A549 (cell line): ENCODE measurements around the gene C4orf36.

Experiments used
- CHD4 ChIP-seq: fragments of 200-600 bp; sonication (generic); IDR thresholded peaks from 2 replicates; pipeline ENCODE4 v1.6.1; 2016; ENCODE audit warnings: antibody characterized with exemption, mild to moderate bottlenecking, borderline replicate concordance
- CTCF ChIP-seq: fragments of >200 bp; sonication (Bioruptor Twin); formaldehyde crosslinking; IDR thresholded peaks from 3 replicates; pipeline ENCODE4 v1.5.1; 2016

GRCh38 chr4:86895692-86896488 is 3.7 kb upstream of the C4orf36 start:
- TF ChIP-seq CHD4 (no peak), CTCF (peak; percentile 77)
